Measurements from ENCODE around the gene CARMIL1. TPM values are rescaled to one million over a fixed set of nuclear protein-coding genes. Genes with fewer than 3 reads are reported as not detected.

Gene CARMIL1
- total RNA-seq, 1 experiment from 2014 or later: 23.6 TPM

GRCh38 chr6:25287941-25288340, 8.8 kb downstream of the CARMIL1 start:
- Histone ChIP-seq H3K18ac (ENCODE audit: insufficient read length, low read depth, low read length) (no peak overlapping the region), H2AK5ac (ENCODE audit: insufficient read length, low read length) (no peak overlapping the region), H3K23me2 (ENCODE audit: insufficient read length, low read depth, low read length, poor library complexity, severe bottlenecking) (no peaks in the 10 kb centered on the region), H4K5ac (ENCODE audit: insufficient read length, low read depth, low read length) (no peak overlapping the region), H3K9me3 (ENCODE audit: control insufficient read depth, low read depth, low read length) (no peaks in the 10 kb centered on the region), H2BK20ac (ENCODE audit: low read depth, low read length, poor library complexity, severe bottlenecking) (no peak overlapping the region), H4K8ac (replicated peaks; ENCODE audit: insufficient read length, low read depth, low read length) (no peak overlapping the region), H2BK5ac (ENCODE audit: insufficient read length, low read length) (no peak overlapping the region), H4K91ac (ENCODE audit: insufficient read length, low read depth, low read length) (no peak overlapping the region), H3K14ac (ENCODE audit: insufficient read depth, low read length) (no peak overlapping the region), H3T11ph (ENCODE audit: low read length) (no peak overlapping the region), H3K4me1 (ENCODE audit: insufficient read depth, low read length) (no peaks in the 10 kb centered on the region; the same call in 1 of the 2 replicates), H3K4me2 (ENCODE audit: insufficient read depth, insufficient read length, low read length) (no peak overlapping the region), H4K20me1 (ENCODE audit: control insufficient read depth, insufficient read depth, insufficient read length) (no peaks in the 10 kb centered on the region), H2AFZ (ENCODE audit: low read length) (no peak overlapping the region), H3K9ac (ENCODE audit: extremely low read depth, insufficient read length, low read length) (no peak overlapping the region), H2BK15ac (ENCODE audit: low read depth, low read length) (no peak overlapping the region), H3K56ac (ENCODE audit: insufficient read length, low read depth, low read length) (no peak overlapping the region), H2BK120ac (ENCODE audit: low read depth, low read length, poor library complexity, severe bottlenecking) (no peak overlapping the region), H2BK12ac (ENCODE audit: insufficient read length, low read depth, low read length) (no peak overlapping the region), H3K4ac (ENCODE audit: low read depth, low read length) (no peak overlapping the region), H3K79me2 (ENCODE audit: insufficient read depth, low read length) (peaks cover 3% of the 10 kb centered on the region; the same call in 1 of the 2 replicates), H3K23ac (ENCODE audit: insufficient read length, low read depth, low read length) (no peak overlapping the region), H3K27ac (ENCODE audit: insufficient read length, low read depth, low read length) (no peak overlapping the region), H3K79me1 (ENCODE audit: insufficient read depth, low read depth, low read length, poor library complexity, severe bottlenecking) (peaks cover 4% of the 10 kb centered on the region), H3K27me3 (ENCODE audit: insufficient read depth, low read length) (no peaks in the 10 kb centered on the region)
- Mint-ChIP-seq H3K9me3 (no peaks in the 10 kb centered on the region), H3K4me1 (peaks cover 24 to 25% of the 10 kb centered on the region in 2 experiments), H3K36me3 (ENCODE audit: insufficient read depth in 1 of 3, low read depth in 3 of 3) (peaks cover 0 to 9% (median 7%) of the 10 kb centered on the region in 3 experiments; a peak in 6 of 7 replicates), H3K4me3 (no peak overlapping the region), H3K27me3 (ENCODE audit: low read depth) (no peaks in the 10 kb centered on the region), H3K27ac (peak overlapping the region in 2 of 3 experiments; percentile 32 to 42; a peak in 5 of 7 replicates)
- TF ChIP-seq CTCF (conservative IDR thresholded peaks at IDR 0.05): no peak
- no CpG with 5 or more reads among the region's 6 CpGs for WGBS (ENCODE audit: extremely low coverage, insufficient read length, low lambda C conversion rate)
- no peak for DNase-seq

Data from H9 (cell line).